Activated T-cell treated with anti-CD3 and anti-CD28 coated beads, Interleukin-2, amount 50 U/mL, for 24 hours (primary cell): ENCODE data around the gene SLC7A1.

Experiments
- DNase-seq: peaks from one replicate; pipeline ENCODE4 v3.0.0-alpha.2; 2020
- H3K27ac Mint-ChIP-seq: 2 replicates; pipeline ENCODE4 v1.8.0; 2020; ENCODE audit warnings: mild to moderate bottlenecking, mixed read lengths
- H3K27me3 Mint-ChIP-seq: 2 replicates; pipeline ENCODE4 v1.8.0; 2020; ENCODE audit warnings: mixed read lengths
- H3K36me3 Mint-ChIP-seq: 2 replicates; pipeline ENCODE4 v1.8.0; 2020; ENCODE audit warnings: low read depth, mixed read lengths
- H3K4me1 Mint-ChIP-seq: 2 replicates; pipeline ENCODE4 v1.8.0; 2020; ENCODE audit warnings: low read depth, mixed read lengths
- H3K4me3 Mint-ChIP-seq: 2 replicates; pipeline ENCODE4 v1.8.0; 2020; ENCODE audit warnings: mild to moderate bottlenecking, moderate library complexity, mixed read lengths
- H3K9me3 Mint-ChIP-seq: 2 replicates; pipeline ENCODE4 v1.8.0; 2020; ENCODE audit warnings: mixed read lengths

The SLC7A1 gene

DNA sequence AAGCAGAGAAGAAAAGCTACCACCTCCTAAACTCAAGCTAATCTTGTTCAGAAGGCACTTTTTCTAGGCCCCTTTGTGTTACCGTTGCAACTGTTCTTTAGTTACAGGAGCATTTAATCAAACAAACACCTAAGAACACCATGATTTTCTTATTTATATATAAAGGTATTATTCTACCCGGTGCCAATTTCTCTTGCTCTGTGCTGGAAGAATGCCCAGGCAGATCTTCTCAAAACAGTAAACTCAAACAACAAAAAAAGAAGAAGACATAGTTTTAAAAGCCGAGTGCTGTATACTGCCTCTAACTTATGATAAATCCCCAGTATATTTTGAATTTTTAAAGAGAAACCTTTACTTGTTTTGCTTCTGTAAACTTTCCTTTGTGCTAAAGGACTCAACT, 20.4 kb downstream of the SLC7A1 start:
- Mint-ChIP-seq H3K27me3 (no peaks in the 10 kb centered on the region), H3K4me1 (peaks cover 72% of the 10 kb centered on the region), H3K9me3 (no peaks in the 10 kb centered on the region), H3K36me3 (peaks cover 89% of the 10 kb centered on the region), H3K4me3 (no peak overlapping the region), H3K27ac (no peak overlapping the region)
- DNase-seq = no peak

DNA sequence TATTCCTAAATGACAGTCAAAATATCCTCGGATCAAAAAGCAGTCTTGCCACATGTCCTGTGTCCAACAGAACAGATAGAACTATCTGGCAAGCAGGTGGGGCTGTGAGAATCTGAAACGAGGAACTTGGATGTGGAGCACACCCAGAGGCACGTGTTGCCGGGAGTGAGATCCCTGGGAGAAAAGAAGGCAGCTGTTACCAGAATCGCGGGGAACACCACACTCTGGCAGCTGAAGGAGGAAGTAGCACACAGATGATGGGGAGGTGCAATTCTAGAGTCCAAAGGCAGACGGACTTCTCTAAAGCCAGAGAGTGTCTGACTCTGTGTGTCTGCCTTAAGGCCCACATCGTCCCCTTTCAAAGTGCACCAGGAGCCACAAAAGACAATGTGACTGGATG, 22.3 kb downstream of the SLC7A1 start:
- no peak overlapping the region for H3K4me3 Mint-ChIP-seq
- DNase-seq = no peak

DNA sequence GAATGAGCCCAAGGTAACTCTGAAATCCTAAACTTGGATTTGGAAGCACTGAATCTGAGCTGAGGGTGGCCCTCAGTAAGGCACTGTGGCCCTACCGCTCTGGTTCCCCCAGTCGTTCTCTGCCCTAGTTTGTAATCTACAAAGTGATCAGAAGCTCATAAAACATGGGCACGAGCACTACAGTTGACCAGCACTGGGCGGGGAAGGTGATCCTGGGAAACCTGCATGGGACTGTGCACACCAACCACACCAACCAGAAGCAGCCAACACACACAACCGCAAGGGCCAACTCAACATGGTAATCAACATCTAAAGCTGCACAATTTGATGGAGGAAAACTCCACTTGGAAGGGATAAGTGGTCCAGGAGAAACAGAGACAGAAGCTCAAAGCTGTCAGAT, 22.9 kb downstream of the SLC7A1 start:
- no peak overlapping the region for H3K4me3 Mint-ChIP-seq
- H3K36me3 Mint-ChIP-seq = peaks cover 86% of the 10 kb centered on the region
- peak overlapping the region; percentile 6 for H3K27ac Mint-ChIP-seq
- H3K27me3 Mint-ChIP-seq = no peaks in the 10 kb centered on the region
- no peaks in the 10 kb centered on the region for H3K9me3 Mint-ChIP-seq
- peaks cover 74% of the 10 kb centered on the region for H3K4me1 Mint-ChIP-seq
- no peak for DNase-seq

More for the DNA sequence above, 22.3 kb downstream of the SLC7A1 start:
- Mint-ChIP-seq H3K27ac (no peak overlapping the region), H3K9me3 (no peaks in the 10 kb centered on the region), H3K36me3 (peaks cover 89% of the 10 kb centered on the region), H3K27me3 (no peaks in the 10 kb centered on the region), H3K4me1 (peaks cover 74% of the 10 kb centered on the region)

DNA sequence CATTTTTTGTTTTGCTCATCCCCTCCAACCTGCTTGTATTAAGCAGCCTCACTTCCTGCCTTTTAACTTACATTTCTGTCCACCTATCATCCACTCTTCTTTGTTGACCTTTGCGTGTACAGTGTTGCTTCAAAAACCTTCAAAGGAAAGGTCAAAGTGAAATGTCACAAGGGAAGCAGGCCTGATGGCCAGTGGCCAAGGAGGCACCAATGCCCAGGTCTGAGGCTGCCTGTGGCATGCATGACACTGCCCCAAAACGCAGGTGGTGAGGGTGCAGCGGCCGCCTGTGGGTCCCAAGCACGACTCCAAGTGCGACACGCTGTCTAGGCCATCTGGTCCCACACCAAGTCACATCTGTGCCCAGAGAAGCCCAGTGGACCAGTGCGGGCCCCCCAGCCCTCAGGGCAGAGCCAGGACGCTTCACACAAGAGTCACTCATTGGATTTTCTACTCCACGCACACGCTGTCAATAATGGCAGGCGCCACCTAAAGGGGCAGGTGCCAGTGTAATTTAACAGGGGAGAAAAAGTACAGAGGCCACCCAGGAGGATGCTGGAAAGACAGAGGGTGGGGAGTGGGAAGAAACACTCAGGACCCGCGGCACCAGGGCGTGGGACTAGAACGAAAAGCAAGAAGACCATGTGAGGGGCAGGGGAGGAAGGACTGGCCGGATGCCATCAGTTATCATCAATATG, 23.5 kb downstream of the SLC7A1 start:
- no peaks in the 10 kb centered on the region for H3K27me3 Mint-ChIP-seq
- H3K36me3 Mint-ChIP-seq = peaks cover 83% of the 10 kb centered on the region
- H3K9me3 Mint-ChIP-seq = no peaks in the 10 kb centered on the region
- no peak overlapping the region for H3K4me3 Mint-ChIP-seq
- DNase-seq = no peak
- H3K4me1 Mint-ChIP-seq = peaks cover 74% of the 10 kb centered on the region
- peak overlapping the region; percentile 6 for H3K27ac Mint-ChIP-seq

DNA sequence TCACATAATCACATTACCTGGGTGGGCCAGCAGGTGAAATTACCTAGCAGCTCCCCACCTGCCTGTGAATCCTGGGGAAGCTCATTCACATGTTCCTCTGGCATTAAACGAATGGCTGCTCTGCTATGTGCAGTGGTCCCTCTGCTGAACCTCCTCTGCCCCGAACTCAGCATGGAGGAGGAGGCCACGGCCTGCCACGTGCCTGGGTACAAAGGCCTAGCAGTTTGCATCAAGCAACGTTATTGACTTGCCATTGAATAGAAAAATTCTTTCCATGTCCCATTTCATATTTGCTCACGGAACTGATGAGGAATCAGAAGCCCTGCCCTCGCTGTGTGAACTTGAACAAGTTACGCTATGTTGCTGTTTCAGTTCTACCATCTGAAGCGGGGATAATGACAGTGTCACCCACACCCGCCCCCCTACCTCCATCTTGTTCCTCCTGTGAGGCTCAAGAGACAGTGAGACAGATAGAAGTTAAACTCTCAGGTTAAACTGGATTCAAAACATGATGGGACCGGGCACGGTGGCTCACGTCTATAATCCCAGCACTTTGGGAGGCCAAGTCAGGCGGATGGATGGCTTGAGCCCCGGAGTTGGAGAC, 25.3 kb downstream of the SLC7A1 start:
- Mint-ChIP-seq H3K4me3 (no peak overlapping the region), H3K36me3 (peaks cover 79% of the 10 kb centered on the region), H3K9me3 (no peaks in the 10 kb centered on the region), H3K27me3 (no peaks in the 10 kb centered on the region), H3K4me1 (peaks cover 84% of the 10 kb centered on the region), H3K27ac (no peak overlapping the region)
- no peak for DNase-seq

DNA sequence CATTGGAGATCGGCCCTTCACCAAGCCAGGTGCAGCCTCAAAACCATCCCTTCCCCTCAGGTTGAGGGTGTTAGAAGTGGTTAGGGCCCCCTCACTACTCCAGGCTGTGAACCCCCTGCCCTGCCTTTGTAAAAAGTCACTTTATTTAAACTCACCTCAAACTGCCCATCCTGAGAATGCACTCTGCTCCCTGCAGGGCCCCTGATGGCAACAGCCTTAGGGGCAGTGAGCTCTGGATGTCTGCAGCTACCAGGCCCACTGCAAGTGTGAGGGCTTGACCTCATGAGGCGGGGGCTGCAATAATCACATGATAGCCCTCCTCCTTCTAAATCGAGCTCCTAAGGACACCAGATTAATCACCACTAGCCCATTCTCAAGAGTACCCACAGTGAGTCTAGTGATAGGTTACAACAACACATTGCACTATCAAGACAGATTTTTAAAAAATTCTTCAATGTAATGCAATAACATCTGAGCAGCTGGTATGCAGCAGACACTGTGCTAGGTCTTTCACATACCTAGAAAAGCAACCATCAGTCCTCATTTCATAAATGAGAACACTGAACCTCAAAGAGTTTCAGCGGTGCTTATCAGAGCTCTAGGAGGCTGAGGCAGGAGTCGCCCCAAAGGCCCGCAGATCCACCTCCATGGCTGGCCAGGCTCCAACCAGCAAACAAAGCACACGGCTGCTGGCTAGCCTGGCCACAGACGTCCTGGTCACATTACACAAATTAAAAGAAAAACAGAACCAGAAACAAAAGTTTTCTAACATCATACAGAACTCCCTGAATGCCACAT, 26.0 kb downstream of the SLC7A1 start:
- Mint-ChIP-seq H3K9me3 (no peaks in the 10 kb centered on the region), H3K4me3 (no peak overlapping the region), H3K4me1 (peaks cover 83% of the 10 kb centered on the region), H3K27me3 (no peaks in the 10 kb centered on the region), H3K36me3 (peaks cover 73% of the 10 kb centered on the region), H3K27ac (peak overlapping the region; percentile 52)
- DNase-seq = no peak

DNA sequence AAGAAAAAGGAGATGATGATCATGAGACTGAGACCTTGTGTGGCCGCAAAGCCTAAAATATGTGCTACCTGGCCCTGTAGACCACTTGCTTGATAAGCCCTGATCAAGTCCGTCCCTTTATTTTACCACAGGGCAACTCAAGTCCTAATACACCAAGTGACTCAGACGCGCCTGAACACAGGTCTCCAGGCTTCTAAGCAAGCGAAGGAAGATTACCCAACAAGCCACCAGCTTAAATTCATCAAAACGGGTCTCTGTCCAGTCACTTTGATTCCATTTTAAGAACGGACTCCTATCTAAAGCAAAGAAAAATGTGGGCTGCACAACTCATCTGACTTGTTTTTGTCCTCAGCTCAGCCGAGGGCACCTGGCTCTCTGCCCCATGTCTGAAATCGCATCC, 26.8 kb downstream of the SLC7A1 start:
- Mint-ChIP-seq H3K4me3 (no peak overlapping the region), H3K27ac (no peak overlapping the region), H3K9me3 (no peaks in the 10 kb centered on the region), H3K4me1 (peaks cover 84% of the 10 kb centered on the region), H3K27me3 (no peaks in the 10 kb centered on the region), H3K36me3 (peaks cover 66% of the 10 kb centered on the region)
- no peak for DNase-seq

DNA sequence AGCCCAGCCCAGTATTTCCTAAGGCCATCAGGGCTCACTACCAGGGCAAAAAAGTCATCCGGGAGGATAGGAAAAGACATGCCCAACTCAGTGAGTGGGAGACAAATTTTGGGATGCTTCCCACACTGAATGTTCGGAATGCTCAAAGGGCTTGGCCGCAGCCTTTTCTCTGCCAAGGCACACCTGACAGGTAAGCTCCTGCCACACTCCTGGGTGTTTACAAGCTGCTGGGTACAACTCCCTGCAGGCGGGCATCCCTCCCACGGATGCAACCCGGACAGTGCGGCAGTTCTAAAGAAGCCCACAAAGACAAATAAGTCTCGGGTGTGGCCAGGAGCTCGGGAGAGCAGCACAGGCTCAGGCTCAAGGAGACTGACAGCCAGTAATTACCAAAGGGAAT, 28.1 kb downstream of the SLC7A1 start:
- H3K36me3 Mint-ChIP-seq = peaks cover 57% of the 10 kb centered on the region
- H3K4me1 Mint-ChIP-seq = peaks cover 85% of the 10 kb centered on the region

DNA sequence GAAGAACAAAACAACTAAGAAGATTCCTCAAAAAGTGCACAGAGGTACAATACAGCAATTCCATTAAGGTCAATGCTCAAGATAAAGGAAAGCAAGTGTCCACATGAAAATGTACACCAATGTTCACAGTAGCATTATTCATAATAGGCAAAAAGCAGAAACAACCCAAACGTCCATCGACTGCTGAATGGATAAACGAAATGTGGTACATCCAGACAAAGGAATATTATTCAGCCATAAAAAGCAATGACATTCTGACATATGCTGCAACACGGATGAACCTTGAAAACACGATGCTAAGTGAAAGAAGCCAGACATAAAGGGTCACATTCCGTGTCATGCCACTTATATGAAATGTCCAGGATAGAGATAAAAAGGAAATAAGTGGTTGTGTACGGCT, 29.3 kb downstream of the SLC7A1 start:
- Mint-ChIP-seq H3K36me3 (peaks cover 48% of the 10 kb centered on the region), H3K27me3 (no peaks in the 10 kb centered on the region), H3K9me3 (no peaks in the 10 kb centered on the region), H3K4me3 (no peak overlapping the region), H3K27ac (peak overlapping the region; percentile 36), H3K4me1 (peaks cover 87% of the 10 kb centered on the region)
- DNase-seq = no peak

More for the DNA sequence above, 28.1 kb downstream of the SLC7A1 start:
- H3K4me3 Mint-ChIP-seq = no peak overlapping the region
- no peaks in the 10 kb centered on the region for H3K9me3 Mint-ChIP-seq
- DNase-seq = no peak
- H3K27ac Mint-ChIP-seq = peak overlapping the region; percentile 37
- H3K27me3 Mint-ChIP-seq = no peaks in the 10 kb centered on the region

DNA sequence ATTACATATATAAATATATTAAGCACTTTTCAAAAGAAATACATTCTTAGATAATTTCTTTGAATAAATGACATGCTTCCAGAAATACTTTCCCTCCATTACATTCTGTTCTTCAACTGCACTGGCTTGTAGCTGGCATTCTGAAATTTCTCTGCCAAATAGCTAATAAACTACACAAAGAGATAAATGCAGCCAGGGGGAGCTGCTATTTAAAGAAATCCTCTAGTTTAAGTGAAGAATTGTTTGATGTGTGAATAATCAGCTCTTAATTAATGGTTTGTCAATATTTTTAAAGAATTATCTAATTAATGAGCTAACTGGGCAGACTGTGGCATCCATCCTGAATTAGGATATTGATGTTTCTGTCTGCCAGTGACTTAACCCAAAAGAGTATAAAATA, 30.7 kb downstream of the SLC7A1 start:
- Mint-ChIP-seq H3K36me3 (peaks cover 37% of the 10 kb centered on the region), H3K4me1 (peaks cover 80% of the 10 kb centered on the region), H3K4me3 (no peak overlapping the region), H3K27ac (no peak overlapping the region), H3K27me3 (no peaks in the 10 kb centered on the region), H3K9me3 (no peaks in the 10 kb centered on the region)
- no peak for DNase-seq

DNA sequence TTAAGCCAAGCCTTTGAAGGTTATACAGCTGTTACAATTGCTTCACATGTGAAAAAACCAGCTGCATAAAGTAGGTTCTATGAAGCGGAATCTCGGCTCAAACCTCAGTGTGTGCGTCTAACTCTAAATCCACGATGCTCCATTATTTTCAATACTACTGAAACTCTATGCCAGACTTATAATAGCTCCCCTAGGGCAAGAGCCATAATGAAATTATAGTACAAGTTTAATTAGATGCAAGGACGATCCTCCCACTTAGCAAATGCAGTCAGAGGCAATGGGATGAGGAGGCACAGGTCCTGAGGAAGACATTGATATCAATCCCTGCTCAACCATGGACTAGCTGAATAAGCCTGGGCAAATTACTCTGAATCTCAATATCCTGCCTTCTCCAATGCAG, 31.1 kb downstream of the SLC7A1 start:
- H3K27ac Mint-ChIP-seq = no peak overlapping the region
- H3K27me3 Mint-ChIP-seq = no peaks in the 10 kb centered on the region
- no peak for DNase-seq
- H3K36me3 Mint-ChIP-seq = peaks cover 33% of the 10 kb centered on the region
- H3K4me3 Mint-ChIP-seq = no peak overlapping the region
- no peaks in the 10 kb centered on the region for H3K9me3 Mint-ChIP-seq
- peaks cover 76% of the 10 kb centered on the region for H3K4me1 Mint-ChIP-seq

DNA sequence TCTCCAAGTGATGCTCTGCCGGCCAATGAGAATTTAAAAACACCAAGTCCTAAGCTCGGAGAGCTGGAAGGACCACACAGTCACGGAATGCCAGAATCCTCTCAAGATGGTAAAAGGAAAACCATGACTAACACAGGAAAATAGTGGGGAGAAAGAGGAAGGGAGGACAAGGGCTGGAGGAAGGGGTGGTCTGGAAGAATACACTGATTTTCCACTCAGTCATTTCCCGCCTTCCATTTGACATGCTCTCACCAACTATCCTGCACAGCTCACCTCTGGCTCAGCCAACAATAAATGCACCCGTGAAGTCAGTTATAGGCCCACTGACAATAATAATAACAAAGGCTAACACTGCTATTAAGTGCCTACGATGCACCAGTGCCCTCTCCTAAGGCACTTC, 31.5 kb downstream of the SLC7A1 start:
- H3K9me3 Mint-ChIP-seq = no peaks in the 10 kb centered on the region
- peaks cover 73% of the 10 kb centered on the region for H3K4me1 Mint-ChIP-seq
- H3K4me3 Mint-ChIP-seq = no peak overlapping the region
- H3K27me3 Mint-ChIP-seq = no peaks in the 10 kb centered on the region
- DNase-seq = no peak
- peak overlapping the region; percentile 59 for H3K27ac Mint-ChIP-seq
- H3K36me3 Mint-ChIP-seq = peaks cover 29% of the 10 kb centered on the region

DNA sequence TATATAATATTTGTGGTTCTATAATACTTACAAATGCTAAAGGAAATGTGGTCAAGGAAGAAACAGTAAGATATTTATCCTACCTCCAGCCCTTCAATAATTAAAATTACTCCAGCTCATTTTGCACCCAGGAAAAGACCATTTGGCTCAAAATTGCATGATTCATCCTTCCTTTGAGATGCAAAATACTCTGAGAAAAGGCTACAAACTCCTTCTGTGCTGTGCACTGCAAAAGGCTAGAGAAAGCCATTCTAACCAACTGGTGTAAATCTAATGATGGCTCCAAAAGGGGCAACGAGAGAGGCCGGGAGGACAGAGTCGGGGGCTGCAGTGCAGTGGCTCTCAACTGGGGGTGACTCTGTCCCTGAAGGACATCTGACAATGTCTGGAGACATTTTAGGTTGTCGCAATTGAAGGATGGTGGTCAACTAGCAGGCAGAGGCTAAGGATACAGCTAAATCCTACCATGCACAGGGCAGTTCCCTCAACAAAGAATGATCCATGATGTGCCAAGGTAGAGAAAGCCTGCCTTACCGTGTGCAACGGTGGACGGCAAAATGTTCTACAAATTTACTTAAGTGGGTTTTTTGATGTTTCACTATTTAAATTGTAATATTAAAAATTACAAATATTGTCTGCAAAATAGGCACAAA, 32.6 kb downstream of the SLC7A1 start:
- Mint-ChIP-seq H3K4me3 (no peak overlapping the region), H3K36me3 (peaks cover 19% of the 10 kb centered on the region), H3K4me1 (peaks cover 63% of the 10 kb centered on the region), H3K27me3 (no peaks in the 10 kb centered on the region), H3K27ac (peak overlapping the region; percentile 76), H3K9me3 (no peaks in the 10 kb centered on the region)
- DNase-seq = no peak

DNA sequence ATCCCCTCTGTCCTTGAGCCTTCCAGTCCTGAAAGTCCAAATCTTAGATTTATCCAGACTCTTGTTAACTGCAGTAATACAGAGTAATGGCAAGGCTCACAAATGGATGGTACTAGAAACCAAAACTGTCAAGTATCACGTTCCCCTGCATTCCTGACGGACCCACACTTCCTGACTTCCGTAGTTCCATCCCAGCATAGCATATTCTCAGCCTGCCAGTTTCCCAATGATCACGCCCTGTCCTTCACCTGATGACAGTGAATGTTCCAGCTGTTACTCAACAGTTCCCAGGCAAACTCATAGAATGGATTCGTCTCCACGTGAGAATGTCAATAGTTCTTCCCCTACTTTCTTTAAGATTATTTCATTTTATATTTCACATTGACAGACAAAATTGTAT, 33.6 kb downstream of the SLC7A1 start:
- Mint-ChIP-seq H3K36me3 (peaks cover 24% of the 10 kb centered on the region), H3K9me3 (no peaks in the 10 kb centered on the region), H3K4me3 (no peak overlapping the region), H3K27me3 (no peaks in the 10 kb centered on the region), H3K4me1 (peaks cover 61% of the 10 kb centered on the region), H3K27ac (peak overlapping the region; percentile 7)
- DNase-seq = no peak
